Uterus (tissue), 2 donors: ENCODE data around the gene PRSS56.

Source experiments
- POLR2A ChIP-seq, 2 donors: fragments of 450-650 bp; IDR thresholded peaks; one replicate each; pipeline ENCODE4 v1.6.1; 2016; ENCODE audit warnings: antibody characterized with exemption in 2 of 2, mild to moderate bottlenecking in 1 of 2, moderate library complexity in 1 of 2
- TF ChIP-seq, protein P1 (sequence below), 4 experiments: fragments of 200-600 bp in 2 of 4; fragments of 450-650 bp in 2 of 4; sonication (generic) in 2 of 4; IDR thresholded peaks; one replicate each; pipeline ENCODE4 v1.5.1; 2016 to 2019; ENCODE audit warnings: antibody characterized with exemption in 4 of 4, mild to moderate bottlenecking in 2 of 4, moderate library complexity in 1 of 4

DNA sequence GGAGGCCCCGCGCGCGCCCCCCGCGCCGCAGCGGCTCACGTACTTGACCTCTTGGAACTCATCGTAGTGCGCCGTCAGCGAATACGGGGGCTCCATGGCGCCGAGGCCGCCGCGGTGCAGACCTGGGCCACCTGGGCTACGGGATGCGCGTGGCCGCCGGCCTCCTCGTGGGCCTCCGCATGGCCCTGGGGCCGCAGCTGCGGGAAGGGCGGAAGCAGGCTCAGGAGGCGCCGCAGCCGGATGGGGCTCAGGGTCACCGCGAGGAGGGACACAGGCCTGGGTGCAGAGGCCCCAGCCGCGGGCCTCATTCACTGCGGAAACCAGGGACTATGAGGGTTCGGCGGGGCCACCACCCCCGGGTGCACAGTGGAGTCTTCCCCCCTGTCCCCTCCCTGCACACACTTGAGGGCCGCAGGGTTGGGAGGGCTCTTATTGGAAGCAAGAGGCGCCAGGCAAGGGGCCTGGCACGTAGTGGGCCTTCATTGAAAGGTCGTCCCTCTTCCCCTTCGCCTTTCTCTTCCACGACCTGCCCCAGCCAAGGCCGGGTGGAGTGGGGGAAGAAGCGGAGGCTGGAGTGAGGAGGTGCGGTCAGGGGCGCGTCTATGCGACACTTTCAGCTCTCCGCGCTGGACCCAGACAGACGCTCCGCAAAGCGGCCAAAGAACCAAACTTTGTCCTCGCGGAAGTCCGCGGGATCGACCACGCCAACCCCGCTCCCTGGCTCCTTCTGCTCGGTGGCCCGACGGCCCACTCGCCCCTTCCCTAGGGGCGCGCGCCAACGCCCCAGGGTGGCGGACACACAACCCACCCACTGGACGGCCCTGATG, 33.4 kb upstream of the PRSS56 start:
- TF ChIP-seq POLR2A (IDR thresholded peaks at IDR 0.05) = no peak
- TF ChIP-seq, protein P1, sequence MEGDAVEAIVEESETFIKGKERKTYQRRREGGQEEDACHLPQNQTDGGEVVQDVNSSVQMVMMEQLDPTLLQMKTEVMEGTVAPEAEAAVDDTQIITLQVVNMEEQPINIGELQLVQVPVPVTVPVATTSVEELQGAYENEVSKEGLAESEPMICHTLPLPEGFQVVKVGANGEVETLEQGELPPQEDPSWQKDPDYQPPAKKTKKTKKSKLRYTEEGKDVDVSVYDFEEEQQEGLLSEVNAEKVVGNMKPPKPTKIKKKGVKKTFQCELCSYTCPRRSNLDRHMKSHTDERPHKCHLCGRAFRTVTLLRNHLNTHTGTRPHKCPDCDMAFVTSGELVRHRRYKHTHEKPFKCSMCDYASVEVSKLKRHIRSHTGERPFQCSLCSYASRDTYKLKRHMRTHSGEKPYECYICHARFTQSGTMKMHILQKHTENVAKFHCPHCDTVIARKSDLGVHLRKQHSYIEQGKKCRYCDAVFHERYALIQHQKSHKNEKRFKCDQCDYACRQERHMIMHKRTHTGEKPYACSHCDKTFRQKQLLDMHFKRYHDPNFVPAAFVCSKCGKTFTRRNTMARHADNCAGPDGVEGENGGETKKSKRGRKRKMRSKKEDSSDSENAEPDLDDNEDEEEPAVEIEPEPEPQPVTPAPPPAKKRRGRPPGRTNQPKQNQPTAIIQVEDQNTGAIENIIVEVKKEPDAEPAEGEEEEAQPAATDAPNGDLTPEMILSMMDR (IDR thresholded peaks at IDR 0.05) = no peak
